Stimulated activated naive B cell treated with anti-CD40 and anti-IgM and Interleukin-4, amounts not matched to agents 10 μg/mL and 1 μg/mL and 100 μg/mL, for 72 hours (primary cell): ENCODE results near the gene MYO15A.

ENCODE experiments used
- ATAC-seq, 2 donors: fragments of 150-1000 bp; cut with Tn5 transposase; replicated peaks; 2 replicates each; pipeline ENCODE4 v1.10.0; 2021; ENCODE audit warnings: moderate library complexity in 1 of 2
- DNase-seq: peaks from one replicate; pipeline ENCODE4 v3.0.0; 2021
- H3K27ac Mint-ChIP-seq: one replicate; pipeline ENCODE4 v1.8.0; 2022; ENCODE audit warnings: mild to moderate bottlenecking, mixed read lengths
- H3K27me3 Mint-ChIP-seq, 2 donors: one replicate each; pipeline ENCODE4 v1.8.0; 2022; ENCODE audit warnings: mixed read lengths in 2 of 2
- H3K36me3 Mint-ChIP-seq, 2 donors: one replicate each; pipeline ENCODE4 v1.8.0; 2022; ENCODE audit warnings: mixed read lengths in 2 of 2, mild to moderate bottlenecking in 1 of 2
- H3K4me1 Mint-ChIP-seq, 2 donors: one replicate each; pipeline ENCODE4 v1.8.0; 2022; ENCODE audit warnings: mixed read lengths in 2 of 2, mild to moderate bottlenecking in 1 of 2
- H3K4me3 Mint-ChIP-seq, 2 donors: one replicate each; pipeline ENCODE4 v1.8.0; 2022; ENCODE audit warnings: mild to moderate bottlenecking in 2 of 2, mixed read lengths in 2 of 2, moderate library complexity in 1 of 2
- H3K9me3 Mint-ChIP-seq, 2 donors: one replicate each; pipeline ENCODE4 v1.8.0; 2022; ENCODE audit warnings: mixed read lengths in 2 of 2, mild to moderate bottlenecking in 1 of 2

Gene MYO15A

GRCh38 chr17:18185391-18185790 is 76.8 kb downstream of the MYO15A start:
- Mint-ChIP-seq H3K27me3 (no peaks in the 10 kb centered on the region), H3K9me3 (no peaks in the 10 kb centered on the region), H3K36me3 (peaks cover 30 to 38% of the 10 kb centered on the region in 2 donors), H3K27ac (peak overlapping the region; percentile 100), H3K4me3 (peak overlapping the region; percentile 85 to 87), H3K4me1 (peaks cover 39 to 70% of the 10 kb centered on the region in 2 donors)
- ATAC-seq (no peak), DNase-seq (no peak)

GRCh38 chr17:18185832-18186626 is 77.5 kb downstream of the MYO15A start:
- no peak for DNase-seq

GRCh38 chr17:18186627-18186982 is 78.0 kb downstream of the MYO15A start:
- DNase-seq (no peak), ATAC-seq (no peak)
- no peaks in the 10 kb centered on the region for H3K27me3 Mint-ChIP-seq
- no peaks in the 10 kb centered on the region for H3K9me3 Mint-ChIP-seq
- H3K27ac Mint-ChIP-seq, result no peak overlapping the region
- peak overlapping the region; percentile 85 to 87 for H3K4me3 Mint-ChIP-seq
- H3K36me3 Mint-ChIP-seq, result peaks cover 37 to 45% of the 10 kb centered on the region in 2 donors
- peaks cover 47 to 82% of the 10 kb centered on the region in 2 donors for H3K4me1 Mint-ChIP-seq

More at GRCh38 chr17:18185832-18186626, 77.5 kb downstream of the MYO15A start:
- H3K4me3 Mint-ChIP-seq, result peak overlapping the region; percentile 85 to 87
- H3K27me3 Mint-ChIP-seq, result no peaks in the 10 kb centered on the region
- peaks cover 33 to 41% of the 10 kb centered on the region in 2 donors for H3K36me3 Mint-ChIP-seq
- peak overlapping the region; percentile 76 for H3K27ac Mint-ChIP-seq
- peaks cover 43 to 76% of the 10 kb centered on the region in 2 donors for H3K4me1 Mint-ChIP-seq
- ATAC-seq, result no peak
- H3K9me3 Mint-ChIP-seq, result no peaks in the 10 kb centered on the region

- H3K27ac Mint-ChIP-seq, result no peak overlapping the region
- H3K36me3 Mint-ChIP-seq, result peaks cover 37 to 45% of the 10 kb centered on the region in 2 donors
- H3K27me3 Mint-ChIP-seq, result no peaks in the 10 kb centered on the region
- peaks cover 43 to 82% of the 10 kb centered on the region in 2 donors for H3K4me1 Mint-ChIP-seq
- H3K9me3 Mint-ChIP-seq, result no peaks in the 10 kb centered on the region
- peak overlapping the region; percentile 85 to 87 for H3K4me3 Mint-ChIP-seq
- no peak for ATAC-seq
- no peak for DNase-seq
Observed at GRCh38 chr17:18187226-18187625, 78.7 kb downstream of the MYO15A start.

- Mint-ChIP-seq H3K9me3 (no peaks in the 10 kb centered on the region), H3K27ac (peak overlapping the region; percentile 70), H3K4me1 (peaks cover 40 to 77% of the 10 kb centered on the region in 2 donors), H3K27me3 (no peaks in the 10 kb centered on the region), H3K4me3 (peak overlapping the region; percentile 85 to 87), H3K36me3 (peaks cover 37 to 45% of the 10 kb centered on the region in 2 donors)
- ATAC-seq (no peak), DNase-seq (no peak)
Observed at GRCh38 chr17:18187821-18188761, 79.5 kb downstream of the MYO15A start.

GRCh38 chr17:18190628-18191235 is 82.2 kb downstream of the MYO15A start:
- DNase-seq, result no peak
- Mint-ChIP-seq H3K27me3 (no peaks in the 10 kb centered on the region), H3K36me3 (peaks cover 48 to 55% of the 10 kb centered on the region in 2 donors), H3K4me1 (peaks cover 46 to 85% of the 10 kb centered on the region in 2 donors), H3K9me3 (no peaks in the 10 kb centered on the region), H3K27ac (peak overlapping the region; percentile 62), H3K4me3 (no peak overlapping the region)
- ATAC-seq, result no peak

GRCh38 chr17:18191236-18191667 is 82.7 kb downstream of the MYO15A start:
- H3K27ac Mint-ChIP-seq, result peak overlapping the region; percentile 62
- H3K4me1 Mint-ChIP-seq, result peaks cover 41 to 80% of the 10 kb centered on the region in 2 donors
- ATAC-seq (no peak), DNase-seq (no peak)
- H3K9me3 Mint-ChIP-seq, result no peaks in the 10 kb centered on the region
- H3K4me3 Mint-ChIP-seq, result no peak overlapping the region
- H3K27me3 Mint-ChIP-seq, result no peaks in the 10 kb centered on the region
- H3K36me3 Mint-ChIP-seq, result peaks cover 47 to 50% of the 10 kb centered on the region in 2 donors

GRCh38 chr17:18191967-18192366 is 83.4 kb downstream of the MYO15A start:
- Mint-ChIP-seq H3K27ac (peak overlapping the region; percentile 51), H3K27me3 (no peaks in the 10 kb centered on the region), H3K4me1 (peaks cover 35 to 73% of the 10 kb centered on the region in 2 donors), H3K4me3 (no peak overlapping the region), H3K36me3 (peaks cover 45 to 48% of the 10 kb centered on the region in 2 donors), H3K9me3 (no peaks in the 10 kb centered on the region)
- no peak for DNase-seq
- ATAC-seq, result no peak

- Mint-ChIP-seq H3K4me1 (peaks cover 31 to 65% of the 10 kb centered on the region in 2 donors), H3K27me3 (no peaks in the 10 kb centered on the region), H3K36me3 (peaks cover 47 to 55% of the 10 kb centered on the region in 2 donors), H3K27ac (no peak overlapping the region), H3K9me3 (no peaks in the 10 kb centered on the region), H3K4me3 (no peak overlapping the region)
- DNase-seq (no peak), ATAC-seq (no peak)
Observed at GRCh38 chr17:18194394-18194793, 85.8 kb downstream of the MYO15A start.

- ATAC-seq (no peak), DNase-seq (no peak)
- no peaks in the 10 kb centered on the region for H3K9me3 Mint-ChIP-seq
- H3K27ac Mint-ChIP-seq, result no peak overlapping the region
- H3K27me3 Mint-ChIP-seq, result no peaks in the 10 kb centered on the region
- H3K4me1 Mint-ChIP-seq, result peaks cover 30 to 63% of the 10 kb centered on the region in 2 donors
- peaks cover 46 to 53% of the 10 kb centered on the region in 2 donors for H3K36me3 Mint-ChIP-seq
- H3K4me3 Mint-ChIP-seq, result no peak overlapping the region
Observed at GRCh38 chr17:18194804-18195203, 86.2 kb downstream of the MYO15A start.

GRCh38 chr17:18195246-18195645 is 86.7 kb downstream of the MYO15A start:
- peaks cover 45 to 55% of the 10 kb centered on the region in 2 donors for H3K36me3 Mint-ChIP-seq
- no peaks in the 10 kb centered on the region for H3K9me3 Mint-ChIP-seq
- DNase-seq (no peak), ATAC-seq (no peak)
- no peak overlapping the region for H3K4me3 Mint-ChIP-seq
- peaks cover 27 to 58% of the 10 kb centered on the region in 2 donors for H3K4me1 Mint-ChIP-seq
- no peaks in the 10 kb centered on the region for H3K27me3 Mint-ChIP-seq
- peak overlapping the region; percentile 37 for H3K27ac Mint-ChIP-seq

GRCh38 chr17:18197535-18198194 is 89.1 kb downstream of the MYO15A start:
- no peaks in the 10 kb centered on the region for H3K27me3 Mint-ChIP-seq
- peaks cover 29 to 40% of the 10 kb centered on the region in 2 donors for H3K4me1 Mint-ChIP-seq
- H3K9me3 Mint-ChIP-seq, result no peaks in the 10 kb centered on the region
- no peak for DNase-seq
- H3K27ac Mint-ChIP-seq, result peak overlapping the region; percentile 6
- H3K4me3 Mint-ChIP-seq, result no peak overlapping the region
- ATAC-seq, result no peak
- H3K36me3 Mint-ChIP-seq, result peaks cover 37 to 59% of the 10 kb centered on the region in 2 donors

- ATAC-seq (no peak), DNase-seq (no peak)
- H3K27ac Mint-ChIP-seq, result peak overlapping the region; percentile 53
- peaks cover 35 to 61% of the 10 kb centered on the region in 2 donors for H3K36me3 Mint-ChIP-seq
- H3K9me3 Mint-ChIP-seq, result no peaks in the 10 kb centered on the region
- no peaks in the 10 kb centered on the region for H3K27me3 Mint-ChIP-seq
- no peak overlapping the region for H3K4me3 Mint-ChIP-seq
- H3K4me1 Mint-ChIP-seq, result peaks cover 30 to 42% of the 10 kb centered on the region in 2 donors
Observed at GRCh38 chr17:18198530-18198929, 90.0 kb downstream of the MYO15A start.
